Memory B cell (primary cell): ENCODE results near the gene ALCAM.
"Not testable (repeated sequence)": the region's sequence is repeated elsewhere in the genome, so short reads cannot be mapped to it uniquely, and the experiment has no call there.

Source experiments
- ATAC-seq: fragments of 150-1000 bp; cut with Tn5 transposase; 2 replicates; pipeline ENCODE4 v1.10.0; 2021; ENCODE audit warnings: low read depth, mild to moderate bottlenecking, moderate library complexity
- DNase-seq, 2 donors: peaks; one replicate each; pipeline ENCODE4 v3.0.0; 2022; ENCODE audit warnings: low spot score in 2 of 2
- H3K27ac Mint-ChIP-seq: one replicate; pipeline ENCODE4 v1.8.0; 2022; ENCODE audit warnings: mild to moderate bottlenecking, moderate library complexity, mixed read lengths
- H3K27me3 Mint-ChIP-seq: one replicate; pipeline ENCODE4 v1.8.0; 2022; ENCODE audit warnings: mixed read lengths
- H3K36me3 Mint-ChIP-seq: one replicate; pipeline ENCODE4 v1.8.0; 2022; ENCODE audit warnings: mild to moderate bottlenecking, mixed read lengths
- H3K4me1 Mint-ChIP-seq: one replicate; pipeline ENCODE4 v1.8.0; 2022; ENCODE audit warnings: mixed read lengths
- H3K4me3 Mint-ChIP-seq: one replicate; pipeline ENCODE4 v1.8.0; 2022; ENCODE audit warnings: mild to moderate bottlenecking, moderate library complexity, mixed read lengths
- H3K9me3 Mint-ChIP-seq: one replicate; pipeline ENCODE4 v1.8.0; 2022; ENCODE audit warnings: mixed read lengths

The ALCAM gene

GRCh38 chr3:105582015-105582414, 215.3 kb downstream of the ALCAM start:
- Mint-ChIP-seq H3K4me3 (no peak overlapping the region), H3K27ac (no peak overlapping the region), H3K4me1 (no peaks in the 10 kb centered on the region), H3K36me3 (peaks cover 2% of the 10 kb centered on the region), H3K27me3 (no peaks in the 10 kb centered on the region), H3K9me3 (peaks cover 2% of the 10 kb centered on the region)
- ATAC-seq = no peak
- no peak for DNase-seq

DNA sequence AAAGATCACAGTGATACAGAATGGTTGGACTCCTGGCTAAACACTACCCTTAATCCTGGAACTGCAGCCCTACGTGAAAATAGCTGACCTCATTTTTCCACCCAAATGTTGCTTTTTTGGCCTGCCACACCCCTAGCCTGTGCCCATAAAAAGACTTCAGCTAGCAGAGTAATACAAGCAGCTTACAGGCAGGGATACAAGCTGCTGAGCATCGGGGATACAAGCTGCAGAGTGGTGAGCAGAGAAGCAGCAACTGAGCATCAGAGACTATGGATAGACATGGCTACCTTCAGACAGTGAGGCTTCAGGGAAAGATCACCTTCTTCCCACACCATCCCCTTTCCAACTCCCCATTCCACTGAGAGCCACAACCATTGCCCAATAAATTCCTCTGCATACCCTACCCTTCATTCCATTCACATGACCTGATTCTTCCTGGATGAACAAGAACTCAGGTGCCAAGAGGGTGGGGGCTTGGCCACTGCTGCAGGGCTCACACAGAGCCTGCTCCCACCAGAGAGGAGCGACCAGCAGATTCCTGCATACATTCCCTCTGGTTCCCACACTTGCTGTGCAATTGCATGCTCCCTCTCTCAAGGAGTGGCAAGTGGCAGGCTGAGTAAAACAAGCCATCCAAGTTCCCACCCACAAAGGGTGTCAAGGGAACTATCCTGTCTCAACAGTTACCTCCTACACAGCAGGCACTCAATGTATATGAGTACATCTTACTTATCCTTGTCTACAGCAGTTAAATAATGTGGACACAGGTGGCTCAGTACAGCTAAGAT, 217.5 kb downstream of the ALCAM start:
- Mint-ChIP-seq H3K4me3 (no peak overlapping the region), H3K9me3 (peaks cover 2% of the 10 kb centered on the region), H3K4me1 (no peaks in the 10 kb centered on the region), H3K27ac (no peak overlapping the region), H3K27me3 (no peaks in the 10 kb centered on the region), H3K36me3 (no peaks in the 10 kb centered on the region)
- DNase-seq = no peak
- no peak for ATAC-seq

GRCh38 chr3:105593315-105593714, 226.6 kb downstream of the ALCAM start:
- peaks cover 2% of the 10 kb centered on the region for H3K27me3 Mint-ChIP-seq
- DNase-seq (no peak), ATAC-seq (no peak)
- H3K36me3 Mint-ChIP-seq = peaks cover 3% of the 10 kb centered on the region
- no peak overlapping the region for H3K4me3 Mint-ChIP-seq
- no peaks in the 10 kb centered on the region for H3K4me1 Mint-ChIP-seq
- H3K27ac Mint-ChIP-seq = no peak overlapping the region
- H3K9me3 Mint-ChIP-seq = no peaks in the 10 kb centered on the region

DNA sequence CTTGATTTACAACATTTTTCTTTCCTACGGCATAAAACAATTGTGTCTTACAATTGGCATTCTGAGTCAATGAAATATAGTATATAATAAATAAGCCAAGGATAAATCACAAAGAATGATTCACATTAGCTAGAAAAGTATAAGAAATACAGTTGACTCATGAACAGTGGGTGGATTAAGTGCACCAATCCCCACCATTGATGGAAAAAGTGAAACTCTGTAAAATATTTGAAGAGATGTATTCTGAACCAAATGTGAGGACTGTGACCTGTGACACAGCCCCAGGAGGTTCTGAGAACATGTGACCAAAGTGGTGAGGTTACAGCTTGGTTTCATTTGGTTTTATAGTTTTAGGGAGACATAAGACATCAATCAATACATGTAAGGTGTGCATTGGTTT, 227.5 kb downstream of the ALCAM start:
- Mint-ChIP-seq H3K27me3 (peaks cover 2% of the 10 kb centered on the region), H3K9me3 (no peaks in the 10 kb centered on the region), H3K36me3 (peaks cover 3% of the 10 kb centered on the region), H3K4me1 (no peaks in the 10 kb centered on the region), H3K27ac (no peak overlapping the region), H3K4me3 (no peak overlapping the region)
- ATAC-seq = no peak
- DNase-seq = no peak

DNA sequence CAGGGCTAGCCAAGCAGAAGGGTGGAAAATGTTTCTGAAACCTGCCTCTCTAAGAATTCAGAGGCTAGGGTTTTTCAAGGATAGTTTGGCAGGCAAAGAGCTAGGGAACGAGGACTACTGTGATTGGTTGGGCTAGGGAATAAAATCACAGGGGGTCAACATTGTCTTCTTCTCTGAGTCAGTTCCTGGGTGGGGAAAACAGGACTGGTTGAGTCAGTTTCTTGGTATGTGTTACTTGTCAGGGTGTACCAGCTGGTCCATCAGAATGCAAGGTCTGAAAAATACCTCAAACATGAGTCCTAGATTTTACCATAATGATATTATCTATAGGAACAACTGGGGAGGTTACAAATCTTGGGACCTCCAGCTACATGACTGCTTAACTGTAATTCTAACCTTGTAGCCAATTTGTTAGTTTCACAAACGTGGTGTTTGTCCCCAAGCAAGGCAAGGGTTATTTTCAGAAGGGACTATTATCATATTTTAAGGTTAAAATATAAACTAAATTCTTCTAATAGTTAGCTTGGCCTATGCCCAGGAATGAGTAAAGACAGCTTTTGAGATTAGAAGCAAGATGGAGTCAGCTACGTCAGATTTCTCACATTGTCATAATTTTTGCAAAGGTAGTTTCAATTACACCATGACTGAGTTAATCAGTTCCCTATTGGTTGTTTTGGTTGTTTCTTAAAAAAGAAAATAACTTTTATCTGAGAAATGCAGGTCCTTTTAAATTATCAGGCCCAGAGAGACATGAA, 231.5 kb downstream of the ALCAM start:
- H3K36me3 Mint-ChIP-seq = no peaks in the 10 kb centered on the region
- H3K4me1 Mint-ChIP-seq = no peaks in the 10 kb centered on the region
- ATAC-seq (no peak), DNase-seq (no peak)
- no peak overlapping the region for H3K4me3 Mint-ChIP-seq
- no peaks in the 10 kb centered on the region for H3K27me3 Mint-ChIP-seq
- H3K27ac Mint-ChIP-seq = no peak overlapping the region
- H3K9me3 Mint-ChIP-seq = no peaks in the 10 kb centered on the region

DNA sequence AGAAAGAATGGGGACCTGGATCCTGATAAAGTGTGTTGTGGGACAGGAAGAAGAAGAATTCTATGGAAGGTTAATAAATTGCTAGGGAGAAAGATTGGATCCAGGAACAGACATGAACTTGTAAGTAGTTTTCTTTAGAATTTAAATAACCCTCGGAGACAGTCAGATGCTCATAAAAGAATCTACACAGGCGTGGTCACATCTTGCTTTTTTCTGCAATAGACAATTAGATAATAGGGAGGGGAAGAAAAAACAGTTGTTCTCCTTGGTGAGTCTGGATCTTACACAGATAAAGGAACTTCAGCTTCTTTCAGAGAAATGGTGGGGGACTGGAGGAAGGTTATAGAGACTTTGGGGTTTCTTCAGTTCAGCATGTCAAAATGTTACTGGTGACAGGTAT, 232.6 kb downstream of the ALCAM start:
- Mint-ChIP-seq H3K4me1 (no peaks in the 10 kb centered on the region), H3K36me3 (no peaks in the 10 kb centered on the region), H3K27me3 (no peaks in the 10 kb centered on the region), H3K4me3 (no peak overlapping the region), H3K9me3 (no peaks in the 10 kb centered on the region), H3K27ac (no peak overlapping the region)
- ATAC-seq (no peak), DNase-seq (no peak)

- not testable (repeated sequence) for H3K9me3 Mint-ChIP-seq, H3K27me3 Mint-ChIP-seq, H3K36me3 Mint-ChIP-seq, H3K4me3 Mint-ChIP-seq, H3K27ac Mint-ChIP-seq, ATAC-seq, DNase-seq, H3K4me1 Mint-ChIP-seq
Measured at GRCh38 chr3:105601756-105602155, 235.0 kb downstream of the ALCAM start.

DNA sequence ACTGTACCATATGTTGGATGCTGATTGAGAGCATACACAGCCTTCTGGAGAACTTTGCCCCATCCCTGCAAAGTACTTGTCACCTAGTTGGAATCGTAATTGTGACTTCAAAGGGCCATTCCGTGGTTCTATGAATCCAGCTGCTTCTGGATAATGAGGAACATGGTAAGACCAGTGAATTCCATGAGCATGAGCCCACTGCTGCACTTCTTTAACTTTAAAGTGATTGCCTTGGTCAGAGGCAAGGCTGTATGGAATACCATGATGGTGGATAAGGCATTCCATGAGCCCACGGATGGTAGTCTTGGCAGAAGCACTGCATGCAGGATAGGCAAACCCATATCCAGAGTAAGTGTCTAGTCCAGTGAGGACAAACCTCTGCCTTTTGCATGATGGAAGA, 235.6 kb downstream of the ALCAM start:
- H3K9me3 Mint-ChIP-seq, DNase-seq, H3K4me3 Mint-ChIP-seq, ATAC-seq, H3K27me3 Mint-ChIP-seq, H3K36me3 Mint-ChIP-seq, H3K4me1 Mint-ChIP-seq, H3K27ac Mint-ChIP-seq: not testable (repeated sequence)

DNA sequence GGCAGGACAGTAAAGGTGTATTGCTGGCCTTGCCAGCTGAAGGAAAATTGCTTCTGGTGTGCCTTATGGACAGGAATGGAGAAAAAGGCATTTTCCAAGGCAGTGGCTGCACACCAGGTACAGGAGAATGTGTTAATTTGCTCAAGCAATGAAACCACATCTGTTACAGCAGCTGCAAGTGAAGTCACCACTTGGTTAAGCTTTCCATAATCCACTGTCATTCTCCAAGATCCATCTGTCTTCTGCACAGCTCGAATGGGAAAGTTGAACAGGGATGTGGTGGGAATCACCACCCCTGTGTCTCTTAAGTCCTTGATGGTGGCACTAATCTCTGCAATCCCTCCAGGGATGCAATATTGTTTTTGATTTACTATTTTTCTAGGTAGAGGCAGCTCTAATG, 236.8 kb downstream of the ALCAM start:
- not testable (repeated sequence) for ATAC-seq, H3K4me3 Mint-ChIP-seq, H3K27me3 Mint-ChIP-seq, H3K36me3 Mint-ChIP-seq, H3K4me1 Mint-ChIP-seq, H3K9me3 Mint-ChIP-seq, DNase-seq, H3K27ac Mint-ChIP-seq

GRCh38 chr3:105606016-105606415, 239.3 kb downstream of the ALCAM start:
- no peaks in the 10 kb centered on the region for H3K36me3 Mint-ChIP-seq
- H3K4me1 Mint-ChIP-seq = no peaks in the 10 kb centered on the region
- H3K27ac Mint-ChIP-seq = no peak overlapping the region
- no peak overlapping the region for H3K4me3 Mint-ChIP-seq
- ATAC-seq (no peak), DNase-seq (no peak)
- peaks cover 1% of the 10 kb centered on the region for H3K27me3 Mint-ChIP-seq
- no peaks in the 10 kb centered on the region for H3K9me3 Mint-ChIP-seq

DNA sequence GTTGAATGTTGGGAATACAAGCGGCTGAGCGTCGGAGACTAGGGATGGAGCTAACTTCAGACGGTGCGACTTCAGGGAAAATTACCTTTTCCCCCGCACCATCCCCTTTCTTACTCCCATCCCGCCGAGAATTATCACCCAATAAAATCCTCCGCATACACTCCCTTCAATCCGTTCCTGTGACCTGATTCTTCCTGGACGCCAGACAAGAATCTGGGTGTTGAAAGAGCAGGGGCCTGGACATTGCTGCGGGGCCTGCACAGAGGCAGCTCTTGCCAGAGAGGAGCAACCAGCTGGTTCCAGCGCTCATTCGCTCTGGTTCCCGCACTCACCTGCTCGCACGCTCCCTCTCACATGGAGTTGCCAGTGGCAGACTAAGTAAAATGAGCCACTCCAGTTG, 241.9 kb downstream of the ALCAM start:
- H3K4me1 Mint-ChIP-seq = no peaks in the 10 kb centered on the region
- no peak for ATAC-seq
- no peak overlapping the region for H3K4me3 Mint-ChIP-seq
- no peak overlapping the region for H3K27ac Mint-ChIP-seq
- peaks cover 1% of the 10 kb centered on the region for H3K27me3 Mint-ChIP-seq
- no peaks in the 10 kb centered on the region for H3K9me3 Mint-ChIP-seq
- DNase-seq = no peak
- H3K36me3 Mint-ChIP-seq = no peaks in the 10 kb centered on the region

DNA sequence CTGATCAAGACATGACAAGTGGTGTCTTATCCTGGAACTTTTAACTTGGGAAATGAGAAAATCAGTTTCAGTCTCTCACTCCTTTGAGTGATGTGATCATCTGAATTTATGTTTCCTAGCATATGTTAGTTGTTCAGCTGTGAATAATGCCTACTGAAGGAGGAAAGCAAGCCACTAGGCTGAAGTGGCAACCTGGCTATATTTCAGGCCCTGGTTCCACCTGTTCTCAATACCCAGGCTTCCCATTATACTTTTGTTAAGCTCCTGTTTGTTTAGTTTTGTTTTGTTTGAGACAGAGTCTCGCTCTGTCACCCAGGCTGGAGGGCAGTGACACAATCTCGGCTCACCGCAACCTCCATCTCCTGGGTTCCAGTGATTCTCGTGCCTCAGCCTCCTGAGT, 243.8 kb downstream of the ALCAM start:
- Mint-ChIP-seq H3K36me3 (no peaks in the 10 kb centered on the region), H3K9me3 (no peaks in the 10 kb centered on the region), H3K4me1 (no peaks in the 10 kb centered on the region), H3K27ac (no peak overlapping the region), H3K27me3 (peaks cover 1% of the 10 kb centered on the region), H3K4me3 (no peak overlapping the region)
- no peak for ATAC-seq
- DNase-seq = no peak

DNA sequence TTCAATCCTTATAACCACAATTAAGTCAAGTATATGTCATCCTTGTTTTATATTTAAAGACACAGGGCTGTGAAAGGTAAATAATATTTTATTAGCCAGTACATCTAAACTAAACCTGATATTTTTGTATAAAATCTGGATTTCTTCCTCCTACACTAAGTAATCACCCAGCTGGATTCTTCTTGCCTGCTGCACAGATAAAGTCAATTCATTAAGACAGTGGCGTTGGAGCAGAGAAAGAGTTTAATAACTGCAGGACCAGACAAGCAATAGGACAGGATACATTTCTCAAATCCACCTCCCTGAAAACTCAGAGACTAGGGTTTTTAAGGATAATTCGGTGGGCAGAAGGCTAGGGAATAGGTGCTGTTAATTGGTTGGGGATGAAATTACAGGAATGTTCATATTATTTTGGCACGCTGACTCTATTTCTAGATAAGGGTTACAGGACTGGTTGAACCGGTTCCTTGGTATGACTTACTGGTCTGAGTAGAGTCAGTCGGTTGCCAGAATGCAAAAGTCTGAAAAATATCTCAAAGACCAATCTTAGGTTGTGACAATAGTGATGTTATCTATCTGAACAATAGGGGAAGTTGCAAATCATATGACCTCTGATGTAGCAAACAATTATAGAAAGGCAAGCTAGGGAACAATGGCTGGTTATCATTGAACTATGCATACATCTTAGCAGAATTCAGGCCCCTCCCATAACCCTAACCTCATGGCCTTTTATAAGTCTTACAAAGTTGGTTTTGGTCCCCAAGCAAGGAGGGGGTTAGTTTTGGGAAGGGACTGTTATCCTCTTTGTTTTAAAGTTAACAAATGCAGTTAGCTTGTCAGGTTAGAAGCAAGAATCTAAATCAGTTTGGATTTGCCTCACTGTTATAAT, 244.8 kb downstream of the ALCAM start:
- Mint-ChIP-seq H3K27me3 (peaks cover 4% of the 10 kb centered on the region), H3K4me3 (no peak overlapping the region), H3K27ac (no peak overlapping the region), H3K36me3 (no peaks in the 10 kb centered on the region), H3K4me1 (no peaks in the 10 kb centered on the region), H3K9me3 (no peaks in the 10 kb centered on the region)
- DNase-seq (no peak), ATAC-seq (no peak)

GRCh38 chr3:105613120-105613519, 246.4 kb downstream of the ALCAM start:
- Mint-ChIP-seq H3K9me3 (no peaks in the 10 kb centered on the region), H3K4me1 (no peaks in the 10 kb centered on the region), H3K27me3 (peaks cover 4% of the 10 kb centered on the region), H3K27ac (no peak overlapping the region), H3K4me3 (no peak overlapping the region), H3K36me3 (no peaks in the 10 kb centered on the region)
- ATAC-seq = no peak
- DNase-seq = no peak
